B cell (primary cell): Measurements from ENCODE around the gene SRPRB. TPM values are rescaled to one million over a fixed set of nuclear protein-coding genes. Genes with fewer than 3 reads are reported as not detected.

Experiments used
- ATAC-seq: fragments of 200-7000 bp; cut with Tn5 transposase; one replicate; pipeline ENCODE4 v1.10.0; 2021; ENCODE audit warnings: low read depth, mild to moderate bottlenecking, moderate number of reproducible peaks, moderate library complexity
- CTCF ChIA-PET: fragments of 350-600 bp; sonication (Branson Sonifier 250); formaldehyde crosslinking; loops from one replicate; lab custom pipeline; 2021; ENCODE audit warnings: antibody characterized with exemption, inconsistent platforms; lab: Charles Lee
- POLR2A ChIA-PET: fragments of 350-600 bp; sonication (Branson Sonifier 250); formaldehyde crosslinking; loops from one replicate; lab custom pipeline; 2021; ENCODE audit warnings: antibody characterized with exemption; lab: Charles Lee
- DNase-seq: peaks from one replicate; pipeline ENCODE4 v3.0.0; 2013
- H2AFZ ChIP-seq: 2 replicates; pipeline ENCODE4 v1.6.1; 2012; ENCODE audit warnings: mild to moderate bottlenecking, low read depth, low read length; ENCODE audit not compliant: insufficient read depth, poor library complexity, severe bottlenecking
- H3K27ac ChIP-seq, 2 donors: 1 replicate in 1 of 2; 2 replicates in 1 of 2; pipeline ENCODE4 v1.5.1; 2012 to 2013; ENCODE audit warnings: low read length in 2 of 2, mild to moderate bottlenecking in 2 of 2, moderate library complexity in 1 of 2
- H3K27me3 ChIP-seq, 4 experiments: fragments of 200-600 bp in 1 of 4; sonication (generic) in 1 of 4; replicated peaks in 1 of 4; 1 replicate in 2 of 4; 2 replicates in 2 of 4; pipeline versions ENCODE4 v1.6.1 to v1.7.0; 2013 to 2016; ENCODE audit warnings: low read length in 3 of 4, mild to moderate bottlenecking in 2 of 4, mixed read lengths in 1 of 4, moderate library complexity in 1 of 4; ENCODE audit not compliant: insufficient read depth in 4 of 4, control insufficient read depth in 3 of 4; ENCODE audit errors: control extremely low read depth in 1 of 4
- H3K36me3 ChIP-seq, 2 experiments: replicated peaks in 1 of 2; 1 replicate in 1 of 2; 2 replicates in 1 of 2; pipeline versions ENCODE4 v1.6.1 to v1.7.1; 2013; ENCODE audit warnings: low read length in 1 of 2; ENCODE audit not compliant: insufficient read depth in 2 of 2, control insufficient read depth in 1 of 2; ENCODE audit errors: control extremely low read depth in 1 of 2, extremely low read depth in 1 of 2
- H3K4me1 ChIP-seq, 2 donors: fragments of 200-600 bp in 1 of 2; sonication (generic) in 1 of 2; 1 replicate in 1 of 2; 2 replicates in 1 of 2; pipeline versions ENCODE4 v1.5.1 to v1.6.1; 2013 to 2017; ENCODE audit warnings: low read length in 2 of 2; ENCODE audit not compliant: control insufficient read depth in 2 of 2, insufficient read depth in 2 of 2
- H3K4me2 ChIP-seq: replicated peaks from 2 replicates; pipeline ENCODE3; 2012; ENCODE audit warnings: mild to moderate bottlenecking, low read depth, low read length; ENCODE audit not compliant: poor library complexity, severe bottlenecking
- H3K4me3 ChIP-seq, 5 experiments: fragments of 200-600 bp in 1 of 5; sonication (generic) in 1 of 5; 1 replicate in 3 of 5; 2 replicates in 2 of 5; pipeline versions ENCODE4 v1.5.1 to v1.7.0; 2011 to 2016; ENCODE audit warnings: low read length in 4 of 5, mild to moderate bottlenecking in 4 of 5, low read depth in 2 of 5, control low read depth in 1 of 5, moderate library complexity in 1 of 5; ENCODE audit not compliant: insufficient read depth in 1 of 5; ENCODE audit errors: control extremely low read depth in 1 of 5, extremely low read depth in 1 of 5
- H3K79me2 ChIP-seq: fragments of 200-600 bp; sonication (generic); one replicate; pipeline ENCODE4 v1.6.0; 2016; ENCODE audit warnings: low read length; ENCODE audit not compliant: control insufficient read depth, insufficient read depth
- H3K9ac ChIP-seq: fragments of 200-600 bp; sonication (generic); 2 replicates; pipeline ENCODE4 v1.6.1; 2017; ENCODE audit warnings: mild to moderate bottlenecking, low read length, moderate library complexity
- H3K9me3 ChIP-seq, 3 donors: one replicate each; pipeline versions ENCODE4 v1.6.1 to v1.7.1; 2013; ENCODE audit warnings: low read length in 2 of 3; ENCODE audit not compliant: control insufficient read depth in 2 of 3, insufficient read depth in 1 of 3; ENCODE audit errors: control extremely low read depth in 1 of 3
- H4K20me1 ChIP-seq: 2 replicates; pipeline ENCODE4 v1.6.0; 2012; ENCODE audit warnings: mild to moderate bottlenecking, low read length; ENCODE audit not compliant: insufficient read depth, control insufficient read depth, poor library complexity, severe bottlenecking
- H3K27ac Mint-ChIP-seq: one replicate; pipeline ENCODE4 v1.8.0; 2021; ENCODE audit warnings: mixed read lengths
- H3K27me3 Mint-ChIP-seq: one replicate; pipeline ENCODE4 v1.8.0; 2021; ENCODE audit warnings: mixed read lengths
- H3K4me1 Mint-ChIP-seq: one replicate; pipeline ENCODE4 v1.8.0; 2021; ENCODE audit warnings: mixed read lengths
- H3K4me3 Mint-ChIP-seq: one replicate; pipeline ENCODE4 v1.8.0; 2021; ENCODE audit warnings: mixed read lengths
- H3K9me3 Mint-ChIP-seq: one replicate; pipeline ENCODE4 v1.8.0; 2022; ENCODE audit warnings: mixed read lengths; ENCODE audit not compliant: insufficient read depth
- CTCF ChIP-seq: fragments of 200-600 bp; IDR thresholded peaks from one replicate; pipeline ENCODE4 v1.8.0; 2022; ENCODE audit warnings: antibody characterized with exemption, mild to moderate bottlenecking
- EZH2 ChIP-seq: IDR thresholded peaks from 2 replicates; pipeline ENCODE4 v1.6.1; 2012; ENCODE audit warnings: borderline replicate concordance, low read depth, mild to moderate bottlenecking, moderate library complexity, low read length; ENCODE audit not compliant: insufficient read depth, poor library complexity, severe bottlenecking
- WGBS: methylation state at CpG from one replicate; pipeline ENCODE4 v1.1.5; 2013; ENCODE audit warnings: missing lambda C conversion rate; ENCODE audit not compliant: insufficient coverage; 5-methylcytosine and 5-hydroxymethylcytosine counted together
- intact Hi-C: fragments of 100-400 bp; cut with micrococcal nuclease; formaldehyde crosslinking; loops from one replicate; pipeline ENCODE4 v1.10.0; 2022
- polyA plus RNA-seq: library from polyadenylated mRNA; depleted of rRNA; stranded (reverse); fragments of >200 nt; gene quantifications from 2 replicates; pipeline ENCODE4 v1.2.3, GENCODE V29; 2012
- total RNA-seq, 2 donors: library from RNA; stranded (reverse); fragments of 120-200 nt in 1 of 2; gene quantifications; 1 replicate in 1 of 2; 2 replicates in 1 of 2; pipeline versions ENCODE4 v1.2.3 to v1.2.4, GENCODE V29; 2013 to 2022

Gene SRPRB
- total and polyA plus RNA-seq, 2 donors (not counting 1 experiment from before 2014, with no cell fraction given): 10.1 to 28.8 TPM

- ChIA-PET CTCF (interaction anchor here (1.3 to 1.5 kb wide), 2 partner anchors 107 to 1096 kb away, joined by 4 read pairs; no protein-coding TSS in a partner anchor), POLR2A (no interaction called here)
- DNase-seq (no peak), ATAC-seq (no peak)
- no peaks in the 10 kb centered on the region for H3K4me1 Mint-ChIP-seq
- H3K4me3 Mint-ChIP-seq: no peak overlapping the region
- no peaks in the 10 kb centered on the region for H3K9me3 ChIP-seq
- H3K4me3 ChIP-seq: no peak overlapping the region
- no peaks in the 10 kb centered on the region for H3K9me3 Mint-ChIP-seq
- intact Hi-C loops: no loop called here
- no peaks in the 10 kb centered on the region for H4K20me1 ChIP-seq
- TF ChIP-seq EZH2 (no peak), CTCF (no peak)
- no peaks in the 10 kb centered on the region for H3K27me3 ChIP-seq
- no peak overlapping the region for H3K27ac ChIP-seq
- H2AFZ ChIP-seq: no peak overlapping the region
- H3K9ac ChIP-seq: no peak overlapping the region
- H3K36me3 ChIP-seq: peaks cover 7 to 79% of the 10 kb centered on the region in 2 experiments
- H3K79me2 ChIP-seq: no peaks in the 10 kb centered on the region
- no peaks in the 10 kb centered on the region for H3K27me3 Mint-ChIP-seq
- no peak overlapping the region for H3K4me2 ChIP-seq
- no peak overlapping the region for H3K27ac Mint-ChIP-seq
- no peaks in the 10 kb centered on the region for H3K4me1 ChIP-seq
- 66% methylated on average over 8 of the region's 8 CpGs for WGBS
Observed at GRCh38 chr3:133821767-133822638, 16.4 kb downstream of the SRPRB start.

- H3K9ac ChIP-seq: no peak overlapping the region
- H3K27me3 ChIP-seq: no peaks in the 10 kb centered on the region
- peaks cover 4 to 56% of the 10 kb centered on the region in 2 experiments for H3K36me3 ChIP-seq
- POLR2A ChIA-PET: no interaction called here
- 89% methylated on average over 7 of the region's 8 CpGs for WGBS
- no peak overlapping the region for H3K4me3 ChIP-seq
- H3K4me2 ChIP-seq: no peak overlapping the region
- no peak for TF ChIP-seq EZH2
- no peak for TF ChIP-seq CTCF
- ATAC-seq (no peak), DNase-seq (no peak)
- intact Hi-C loops: no loop called here
- H3K79me2 ChIP-seq: no peaks in the 10 kb centered on the region
- Mint-ChIP-seq H3K27me3 (no peaks in the 10 kb centered on the region), H3K4me1 (no peaks in the 10 kb centered on the region), H3K27ac (no peak overlapping the region), H3K4me3 (no peak overlapping the region), H3K9me3 (no peaks in the 10 kb centered on the region)
- no peaks in the 10 kb centered on the region for H3K4me1 ChIP-seq
- H2AFZ ChIP-seq: no peak overlapping the region
- CTCF ChIA-PET: interaction anchor here (0.6 kb wide), 1 partner anchor 19 kb away, joined by 3 read pairs; no protein-coding TSS in a partner anchor
- H3K9me3 ChIP-seq: no peaks in the 10 kb centered on the region
- no peak overlapping the region for H3K27ac ChIP-seq
- H4K20me1 ChIP-seq: no peaks in the 10 kb centered on the region
Observed at GRCh38 chr3:133824961-133825485, 19.4 kb downstream of the SRPRB start.
